Inflammatory macrophage (primary cell): Measurements from ENCODE around the gene PDCD6IP.
A peak's percentile ranks its signal among the peaks of the same experiment; 100 is the strongest.
"Not testable (repeated sequence)": the region's sequence is repeated elsewhere in the genome, so short reads cannot be mapped to it uniquely, and the experiment has no call there.

ENCODE experiments used
- DNase-seq, 2 donors: peaks; one replicate each; pipeline ENCODE4 v3.0.0-alpha.2; 2020 to 2022
- total RNA-seq, 18 experiments: gene quantifications; one replicate each; lab custom pipeline; 2026; ENCODE audit warnings: mixed read lengths in 6 of 18, inconsistent platforms in 2 of 18; lab: John Stamatoyannopoulos, UW

The PDCD6IP gene
- 225 to 398 (median 302) reads per million in 18 experiments for total RNA-seq

GRCh38 chr3:33798418-33799201 is at the start of gene PDCD6IP:
PDCD6IP (plus strand) TSS chr3:33798630; CDS start chr3:33798729, 99 bp downstream.
- peak; percentile 90 to 95 for DNase-seq

GRCh38 chr3:33749546-33750210 is 48.8 kb upstream of the PDCD6IP start:
- peak; percentile 31 to 73 for DNase-seq

DNA sequence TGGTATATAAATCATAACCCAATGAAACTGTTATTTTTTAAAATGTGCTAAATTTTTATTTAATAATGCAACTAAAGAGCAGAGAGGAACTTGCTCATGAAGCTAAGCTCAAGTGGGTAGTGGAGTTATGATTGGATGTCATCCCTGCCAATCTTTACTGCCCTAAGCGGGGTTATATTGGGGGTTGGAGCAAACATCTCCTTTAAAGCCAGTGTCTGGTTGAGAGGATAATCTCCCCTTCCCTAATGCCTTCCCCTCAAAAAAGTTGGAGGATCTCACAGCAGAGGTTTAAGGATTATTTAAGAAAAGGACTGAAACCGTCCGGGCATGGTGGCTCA is 48.2 kb upstream of the PDCD6IP start:
- peak; percentile 21 to 24 for DNase-seq

- DNase-seq: no peak
Observed at GRCh38 chr3:33751336-33751735, 47.1 kb upstream of the PDCD6IP start.

DNA sequence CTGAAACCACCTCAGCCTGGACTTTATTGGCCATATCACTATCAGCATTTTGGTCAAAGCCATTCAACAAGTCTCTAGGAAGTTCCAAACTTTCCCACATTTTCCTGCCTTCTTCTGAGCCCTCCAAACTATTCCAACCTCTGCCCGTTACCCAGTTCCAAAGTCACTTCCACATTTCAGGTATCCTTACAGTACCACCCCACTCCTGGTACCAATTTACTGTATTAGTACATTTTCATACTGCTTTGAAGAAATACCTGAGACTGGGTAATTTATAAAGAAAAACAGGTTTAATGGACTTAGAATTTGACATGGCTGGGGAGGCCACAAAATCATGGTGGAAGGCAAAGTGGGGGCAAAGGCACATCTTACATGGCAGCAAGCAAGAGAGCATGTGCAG is 44.0 kb upstream of the PDCD6IP start:
- DNase-seq: not testable (repeated sequence)

GRCh38 chr3:33758281-33758680 is 40.1 kb upstream of the PDCD6IP start:
- no peak for DNase-seq

DNA sequence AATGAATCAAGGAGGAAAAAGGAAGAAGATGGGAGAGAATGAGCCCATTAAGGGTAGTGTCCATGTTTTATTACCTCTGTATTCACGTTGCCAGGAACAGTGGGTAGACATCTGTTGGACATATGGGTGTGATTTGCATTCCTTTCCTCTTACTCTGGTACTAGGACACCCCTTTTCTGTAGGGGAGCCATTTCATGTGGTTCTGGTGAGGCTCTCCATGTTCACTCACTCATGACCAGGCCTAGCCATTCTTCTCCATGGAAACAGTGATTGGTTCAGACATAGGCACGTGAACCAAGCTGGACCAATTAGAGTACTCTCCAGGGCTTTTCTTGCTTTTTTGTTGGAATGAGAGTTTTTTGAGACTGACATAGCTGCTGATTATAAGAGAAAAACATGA is 39.6 kb upstream of the PDCD6IP start:
- no peak for DNase-seq

GRCh38 chr3:33768578-33769330 is 29.7 kb upstream of the PDCD6IP start:
- DNase-seq: no peak

DNA sequence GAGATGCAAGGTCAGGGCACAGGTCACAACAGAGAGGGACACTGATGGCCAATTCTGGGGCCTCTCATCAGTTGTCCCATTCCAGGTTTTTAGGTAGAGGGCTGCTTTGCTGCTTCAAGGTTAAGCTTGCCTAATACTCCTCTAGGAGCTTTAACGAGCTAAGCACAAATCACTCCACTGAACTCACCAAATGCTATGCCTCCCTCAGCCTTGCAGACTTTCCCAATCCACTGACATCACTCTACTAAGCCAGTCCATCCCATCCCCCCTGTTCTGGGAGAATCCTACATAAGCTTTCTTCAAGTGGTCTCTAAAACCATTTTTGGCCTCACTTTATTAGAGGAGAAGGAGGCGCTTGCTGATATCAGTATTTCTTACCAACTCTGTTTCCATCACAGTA is 24.8 kb upstream of the PDCD6IP start:
- DNase-seq: no peak

DNA sequence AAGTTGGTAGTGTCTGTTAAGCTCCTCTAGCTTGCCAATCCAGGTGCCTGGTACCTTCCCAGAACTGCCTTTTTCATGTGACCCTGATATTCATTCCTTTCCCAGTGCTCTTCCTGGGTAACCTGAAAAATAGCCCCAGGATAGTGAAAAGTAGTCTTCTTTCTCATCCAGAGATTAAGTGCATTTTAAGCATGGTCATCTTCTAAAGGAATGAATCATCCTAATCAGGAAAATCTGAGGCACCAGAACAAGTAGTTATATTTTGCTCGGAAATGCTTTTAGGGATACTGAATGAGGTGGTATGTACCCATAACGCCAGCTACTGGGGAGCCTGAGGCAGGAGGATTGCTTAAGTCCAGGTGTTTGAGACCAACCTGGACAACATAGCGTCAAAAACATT is 23.1 kb upstream of the PDCD6IP start:
- no peak for DNase-seq

DNA sequence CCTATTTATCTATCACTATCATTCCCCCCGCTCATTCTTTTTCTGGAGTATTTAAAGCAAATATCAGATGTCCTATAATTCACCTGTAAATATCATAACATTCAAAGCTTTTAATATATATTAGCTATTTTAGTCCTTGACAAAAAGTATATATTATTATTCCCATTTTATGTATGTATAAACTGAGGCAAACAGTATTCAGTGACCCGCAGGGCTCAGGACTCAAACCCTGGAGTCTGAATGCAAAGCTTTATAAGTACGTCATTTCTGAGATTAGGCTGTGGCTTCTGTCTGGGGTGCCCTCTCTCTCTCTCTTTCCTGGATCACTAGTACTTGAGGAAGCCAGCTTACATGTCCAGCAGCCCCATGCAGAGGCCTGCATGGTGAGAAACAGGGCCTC is 20.4 kb upstream of the PDCD6IP start:
- no peak for DNase-seq

DNA sequence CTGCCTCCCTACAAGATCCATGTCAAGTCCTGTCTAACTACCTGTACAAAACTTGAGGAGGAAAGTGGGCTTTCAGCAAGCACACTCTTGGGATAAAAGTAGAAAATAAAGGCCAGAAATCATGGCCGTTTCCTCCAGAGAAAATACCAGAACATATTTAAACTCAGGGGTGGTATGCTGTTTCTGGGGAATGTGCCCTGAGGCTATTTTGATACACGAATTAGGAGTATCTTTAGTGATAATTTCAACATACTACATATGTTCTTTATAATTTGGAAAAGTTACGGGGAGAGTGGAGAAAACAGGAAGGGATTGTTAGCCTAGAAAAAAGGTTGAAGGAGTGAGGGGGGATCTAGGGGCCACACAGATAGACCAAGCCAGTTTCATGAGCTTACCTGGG is 18.7 kb upstream of the PDCD6IP start:
- no peak for DNase-seq

DNA sequence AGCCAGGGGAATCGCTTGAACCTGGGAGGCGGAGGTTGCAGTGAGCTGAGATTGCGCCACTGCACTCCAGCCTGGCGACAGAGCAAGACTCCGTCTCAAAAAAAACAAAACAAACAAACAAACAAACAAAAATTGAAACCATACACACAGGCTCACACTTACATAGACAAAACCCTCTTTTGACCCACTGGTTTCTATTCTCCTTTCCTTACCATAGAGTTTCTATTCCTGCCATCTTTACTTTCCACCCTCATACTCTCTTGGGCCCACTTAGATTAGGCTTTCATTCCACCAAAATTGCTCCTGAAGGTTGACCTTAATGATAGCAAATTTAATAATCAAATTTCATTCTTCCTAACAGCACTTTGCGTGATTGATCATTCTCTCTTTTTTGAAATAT is 17.0 kb upstream of the PDCD6IP start:
- not testable (repeated sequence) for DNase-seq

GRCh38 chr3:33786565-33787327 is 11.7 kb upstream of the PDCD6IP start:
- no peak for DNase-seq

- DNase-seq: peak; percentile 56 to 69
Observed at GRCh38 chr3:33787328-33788009, 11.0 kb upstream of the PDCD6IP start.

GRCh38 chr3:33789183-33789954 is 9.1 kb upstream of the PDCD6IP start:
- DNase-seq: no peak

GRCh38 chr3:33790091-33790490 is 8.3 kb upstream of the PDCD6IP start:
- DNase-seq: no peak

GRCh38 chr3:33791477-33792166 is 6.8 kb upstream of the PDCD6IP start:
- DNase-seq: peak; percentile 96 to 98

GRCh38 chr3:33792167-33792892 is 6.1 kb upstream of the PDCD6IP start:
- no peak for DNase-seq

GRCh38 chr3:33795131-33795530 is 3.3 kb upstream of the PDCD6IP start:
- DNase-seq: peak; percentile 43 to 76
